ENCODE data around the gene ZDHHC14.

Gene ZDHHC14

DNA sequence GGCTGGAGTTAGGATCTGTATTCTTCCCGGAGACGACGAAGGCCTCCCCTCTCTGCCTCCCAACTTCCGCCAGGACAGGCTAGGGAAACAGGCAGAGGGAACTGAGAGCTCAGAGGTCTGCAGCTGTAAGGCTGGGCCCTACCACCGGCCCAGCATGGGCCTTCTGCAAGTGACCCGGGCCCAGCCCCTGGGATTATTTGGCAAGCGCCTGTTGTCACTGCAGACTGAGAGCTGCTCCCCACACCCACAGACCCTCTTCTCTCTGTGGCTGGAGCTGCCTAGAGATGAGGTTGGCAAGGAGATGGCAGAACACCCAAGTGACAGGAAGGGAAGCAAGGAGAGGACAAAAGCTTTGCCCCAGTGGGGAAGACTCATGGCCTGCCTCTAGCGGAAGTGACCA is 212.6 kb downstream of the ZDHHC14 start:
- no peak overlapping the region for H3K27ac ChIP-seq
- no peak for TF ChIP-seq ZFX (IDR thresholded peaks at IDR 0.05; ENCODE audit: borderline replicate concordance)
- TF ChIP-seq, protein P1, sequence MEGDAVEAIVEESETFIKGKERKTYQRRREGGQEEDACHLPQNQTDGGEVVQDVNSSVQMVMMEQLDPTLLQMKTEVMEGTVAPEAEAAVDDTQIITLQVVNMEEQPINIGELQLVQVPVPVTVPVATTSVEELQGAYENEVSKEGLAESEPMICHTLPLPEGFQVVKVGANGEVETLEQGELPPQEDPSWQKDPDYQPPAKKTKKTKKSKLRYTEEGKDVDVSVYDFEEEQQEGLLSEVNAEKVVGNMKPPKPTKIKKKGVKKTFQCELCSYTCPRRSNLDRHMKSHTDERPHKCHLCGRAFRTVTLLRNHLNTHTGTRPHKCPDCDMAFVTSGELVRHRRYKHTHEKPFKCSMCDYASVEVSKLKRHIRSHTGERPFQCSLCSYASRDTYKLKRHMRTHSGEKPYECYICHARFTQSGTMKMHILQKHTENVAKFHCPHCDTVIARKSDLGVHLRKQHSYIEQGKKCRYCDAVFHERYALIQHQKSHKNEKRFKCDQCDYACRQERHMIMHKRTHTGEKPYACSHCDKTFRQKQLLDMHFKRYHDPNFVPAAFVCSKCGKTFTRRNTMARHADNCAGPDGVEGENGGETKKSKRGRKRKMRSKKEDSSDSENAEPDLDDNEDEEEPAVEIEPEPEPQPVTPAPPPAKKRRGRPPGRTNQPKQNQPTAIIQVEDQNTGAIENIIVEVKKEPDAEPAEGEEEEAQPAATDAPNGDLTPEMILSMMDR (IDR thresholded peaks at IDR 0.05): no peak

DNA sequence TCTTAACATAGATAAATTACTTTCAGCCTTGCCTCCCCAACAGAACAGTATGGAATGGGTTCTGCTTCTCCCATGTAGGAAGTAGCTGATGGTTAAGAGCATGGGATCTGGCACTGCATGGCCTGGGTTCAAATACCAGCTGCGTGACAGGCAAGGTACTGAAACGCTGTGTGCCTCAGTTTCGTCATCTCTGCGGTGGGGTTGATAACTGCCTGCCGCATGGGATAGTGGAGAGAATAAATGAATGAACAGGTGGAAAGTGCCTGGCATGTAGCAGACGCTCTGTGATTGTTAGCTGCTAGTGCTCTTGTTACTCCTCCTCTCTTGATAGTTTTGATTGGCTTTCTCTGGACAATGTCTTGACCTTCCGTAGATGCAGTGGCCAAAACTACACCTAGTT is 213.3 kb downstream of the ZDHHC14 start:
- H3K27ac ChIP-seq: no peak overlapping the region
- TF ChIP-seq ZFX (IDR thresholded peaks at IDR 0.05; ENCODE audit: borderline replicate concordance): no peak
- TF ChIP-seq, protein P1 (IDR thresholded peaks at IDR 0.05): no peak

DNA sequence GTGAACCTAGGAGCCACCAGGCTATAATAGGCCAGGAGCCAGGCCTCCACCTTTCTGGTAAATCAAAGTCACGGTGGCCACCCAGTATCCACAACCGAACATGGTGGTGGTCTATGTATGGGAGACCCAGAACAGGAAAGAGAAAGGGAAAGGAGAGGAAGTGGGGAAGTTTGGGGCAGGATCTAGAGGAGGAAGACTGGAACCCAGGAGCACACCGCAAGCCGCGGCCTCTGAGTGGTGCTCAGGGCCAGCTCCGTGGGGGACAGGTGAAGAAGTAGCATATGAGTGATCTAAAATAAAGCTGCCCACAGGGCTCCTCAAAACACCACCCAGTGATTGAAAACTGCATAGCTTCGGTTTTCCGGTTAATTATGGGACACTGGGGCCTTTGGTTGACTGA is 214.8 kb downstream of the ZDHHC14 start:
- no peak overlapping the region for H3K27ac ChIP-seq
- no peak for TF ChIP-seq ZFX (IDR thresholded peaks at IDR 0.05; ENCODE audit: borderline replicate concordance)
- TF ChIP-seq, protein P1 (IDR thresholded peaks at IDR 0.05): no peak

DNA sequence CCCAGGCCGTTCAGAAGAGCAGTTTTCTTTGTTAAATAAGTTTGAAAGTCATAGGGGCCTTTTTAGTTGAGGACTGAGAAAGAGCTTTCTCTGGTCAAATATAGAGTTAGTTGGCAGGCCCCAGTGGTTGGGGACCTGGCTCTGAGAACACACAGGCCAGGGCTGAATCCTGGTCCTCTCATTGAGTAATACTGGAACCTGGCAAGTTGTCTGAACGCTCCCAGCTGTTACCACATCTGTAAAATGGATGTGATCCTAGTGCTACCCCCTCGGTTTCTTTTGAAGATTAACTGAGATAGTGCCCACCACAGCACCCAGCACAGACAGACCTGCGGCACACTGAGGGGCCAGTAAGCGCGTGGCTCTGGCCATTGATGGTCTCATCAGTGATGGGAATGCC is 215.5 kb downstream of the ZDHHC14 start:
- H3K27ac ChIP-seq: no peak overlapping the region
- TF ChIP-seq ZFX (IDR thresholded peaks at IDR 0.05; ENCODE audit: borderline replicate concordance): no peak
- TF ChIP-seq, protein P1 (IDR thresholded peaks at IDR 0.05): no peak

DNA sequence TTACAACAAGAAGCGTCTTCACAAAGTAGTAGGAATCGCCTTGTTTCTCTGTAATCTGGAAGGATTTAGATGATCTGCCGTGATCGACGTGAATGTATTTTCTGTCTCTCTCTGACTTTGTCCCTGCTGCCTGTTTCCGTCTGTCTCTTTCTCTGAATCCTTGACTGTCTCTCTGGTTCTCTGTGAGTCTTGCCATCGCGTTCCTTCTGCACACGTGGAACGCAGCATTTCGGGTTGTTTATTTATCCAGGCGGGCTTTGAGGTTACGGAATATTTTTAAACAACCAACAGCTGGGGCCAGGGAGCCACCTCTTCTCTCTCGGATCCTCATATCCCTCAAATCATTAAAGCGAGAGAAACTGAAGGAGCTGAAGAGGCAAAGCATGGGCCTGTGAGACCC is 215.9 kb downstream of the ZDHHC14 start:
- H3K27ac ChIP-seq: peak overlapping the region; percentile 16; the same call in 1 of the 2 replicates
- TF ChIP-seq ZFX (IDR thresholded peaks at IDR 0.05; ENCODE audit: borderline replicate concordance): no peak
- TF ChIP-seq, protein P1 (IDR thresholded peaks at IDR 0.05): no peak

DNA sequence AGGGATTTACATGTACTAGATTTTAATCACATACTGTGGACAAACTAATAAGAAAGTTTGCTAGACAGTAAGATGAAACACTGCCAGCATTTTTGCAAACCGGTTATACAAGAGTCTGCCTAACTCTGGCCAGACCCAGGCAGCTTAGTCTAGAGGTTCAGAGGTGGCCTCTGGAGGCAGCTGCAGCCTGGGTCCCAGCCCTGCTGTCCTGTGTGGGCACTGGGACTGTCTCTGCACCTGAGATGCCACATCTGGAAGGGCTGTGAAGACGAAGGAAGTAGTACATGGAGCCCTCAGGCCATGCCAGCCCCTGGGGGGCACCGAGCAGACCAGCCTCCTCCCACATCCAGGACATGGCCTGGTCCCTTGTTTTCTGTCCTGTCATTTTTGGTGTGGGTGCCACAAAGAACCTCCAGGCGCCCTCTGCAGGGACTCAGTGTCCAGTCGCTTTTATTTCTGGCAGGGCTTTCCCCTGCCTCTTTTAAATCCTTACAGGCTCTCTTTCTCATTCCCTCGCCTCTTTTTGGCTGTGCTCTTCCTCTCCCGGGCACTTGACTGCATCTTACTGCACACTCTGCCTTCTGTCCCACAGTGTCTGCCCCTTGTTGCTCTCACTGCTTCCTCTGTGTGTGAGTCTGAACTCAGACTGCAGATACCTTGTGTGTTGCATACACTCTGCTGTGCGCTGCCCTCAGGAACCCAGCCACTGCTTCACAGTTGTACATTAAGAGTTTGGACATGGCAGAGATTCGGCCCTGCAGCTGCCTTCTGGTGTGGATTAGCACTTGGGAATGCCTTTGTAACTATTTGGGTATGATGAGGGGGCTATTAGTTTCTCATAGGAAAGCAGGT is 216.7 kb downstream of the ZDHHC14 start:
- TF ChIP-seq, protein P1 (IDR thresholded peaks at IDR 0.05): peak; percentile 74
- no peak for TF ChIP-seq ZFX (IDR thresholded peaks at IDR 0.05; ENCODE audit: borderline replicate concordance)

DNA sequence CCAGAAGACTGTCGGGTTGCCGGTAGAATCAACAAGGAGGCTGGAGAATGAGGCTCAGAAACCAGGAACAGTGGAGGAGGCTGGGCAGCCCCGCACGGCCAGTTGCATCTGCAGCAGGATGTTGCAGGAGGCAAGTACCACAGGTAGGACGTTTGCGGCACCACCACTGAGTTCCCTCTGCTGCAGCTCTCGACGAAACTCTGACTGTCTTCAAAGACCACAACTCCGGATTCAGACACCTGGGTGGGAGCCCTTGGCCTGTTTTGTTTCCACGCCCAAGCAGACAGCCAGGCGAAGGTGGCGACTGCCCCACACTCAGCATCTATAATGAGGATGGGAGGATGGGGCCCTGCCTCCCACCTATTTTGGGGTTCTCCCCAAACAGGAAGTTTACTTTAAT is 218.2 kb downstream of the ZDHHC14 start:
- H3K27ac ChIP-seq: no peak overlapping the region
- TF ChIP-seq ZFX (IDR thresholded peaks at IDR 0.05; ENCODE audit: borderline replicate concordance): no peak
- TF ChIP-seq, protein P1 (IDR thresholded peaks at IDR 0.05): no peak

More for the DNA sequence above, 216.7 kb downstream of the ZDHHC14 start:
- H3K27ac ChIP-seq: peak overlapping the region; percentile 16

Measured in 22Rv1 (cell line).